Hepatocyte (in vitro differentiated cells): Measurements from ENCODE around the gene TCF7L2. TPM values are rescaled to one million over a fixed set of nuclear protein-coding genes. Genes with fewer than 3 reads are reported as not detected.

Experiments
- DNase-seq: peaks from one replicate; pipeline ENCODE4 v3.0.0-alpha.2; 2016; ENCODE audit warnings: low spot score
- H2AFZ ChIP-seq: fragments of 200-600 bp; sonication (generic); 2 replicates; pipeline ENCODE4 v1.6.0; 2016; ENCODE audit warnings: antibody characterized with exemption, mild to moderate bottlenecking
- H3K27ac ChIP-seq: fragments of 200-600 bp; sonication (generic); 2 replicates; pipeline ENCODE4 v1.5.1; 2016; ENCODE audit warnings: mild to moderate bottlenecking
- H3K27me3 ChIP-seq: fragments of 200-600 bp; sonication (generic); 2 replicates; pipeline ENCODE4 v1.6.1; 2016
- H3K36me3 ChIP-seq: fragments of 200-600 bp; sonication (generic); replicated peaks from 2 replicates; pipeline ENCODE4 v1.5.1; 2016; ENCODE audit warnings: low read depth; ENCODE audit not compliant: insufficient read depth
- H3K4me1 ChIP-seq: fragments of 200-600 bp; sonication (generic); 2 replicates; pipeline ENCODE4 v1.5.1; 2016; ENCODE audit warnings: mild to moderate bottlenecking, moderate library complexity; ENCODE audit not compliant: insufficient read depth
- H3K4me2 ChIP-seq: fragments of 200-600 bp; sonication (generic); 2 replicates; pipeline ENCODE4 v1.6.0; 2016
- H3K4me3 ChIP-seq: fragments of 200-600 bp; sonication (generic); 2 replicates; pipeline ENCODE4 v1.5.1; 2016; ENCODE audit warnings: mild to moderate bottlenecking
- H3K79me2 ChIP-seq: fragments of 200-600 bp; sonication (generic); 2 replicates; pipeline ENCODE4 v1.6.0; 2017; ENCODE audit warnings: mild to moderate bottlenecking
- H3K9me2 ChIP-seq: fragments of 200-600 bp; sonication (generic); replicated peaks from 2 replicates; pipeline ENCODE4 v1.6.0; 2017; ENCODE audit warnings: mild to moderate bottlenecking; ENCODE audit not compliant: insufficient read depth
- H3K9me3 ChIP-seq: fragments of 200-600 bp; sonication (generic); 2 replicates; pipeline ENCODE4 v1.5.1; 2016; ENCODE audit warnings: low read depth, mild to moderate bottlenecking
- H4K20me1 ChIP-seq: fragments of 200-600 bp; sonication (generic); 2 replicates; pipeline ENCODE4 v1.6.0; 2016; ENCODE audit warnings: mild to moderate bottlenecking; ENCODE audit not compliant: insufficient read depth, poor library complexity, severe bottlenecking
- EZH2 ChIP-seq: fragments of 200-600 bp; sonication (generic); IDR thresholded peaks from 2 replicates; pipeline ENCODE4 v1.6.1; 2016; ENCODE audit warnings: antibody characterized with exemption, mild to moderate bottlenecking, borderline replicate concordance
- EZH2phosphoT487 ChIP-seq: fragments of 200-600 bp; sonication (generic); IDR thresholded peaks from one replicate; pipeline ENCODE4 v1.6.1; 2018; ENCODE audit warnings: antibody characterized with exemption, mild to moderate bottlenecking, low read depth, moderate library complexity; ENCODE audit not compliant: unreplicated experiment, severe bottlenecking
- WGBS: methylation state at CpG from one replicate; pipeline ENCODE4 v1.1.6; 2016; ENCODE audit warnings: low lambda C conversion rate; ENCODE audit errors: missing lambda C conversion rate; 5-methylcytosine and 5-hydroxymethylcytosine counted together
- polyA plus RNA-seq: library from polyadenylated mRNA; unstranded; fragments of >200 nt; fragmentation: Nextera tagmentation; extraction: Ambion mirVana; gene quantifications from 2 replicates; pipeline ENCODE4 v1.2.1, GENCODE V29; 2016
- total RNA-seq: library from RNA; depleted of rRNA; stranded (reverse); fragments of >200 nt; gene quantifications from 2 replicates; pipeline ENCODE4 v1.2.3, GENCODE V29; 2014
- TF ChIP-seq, protein P1 (sequence below): fragments of 200-600 bp; sonication (generic); IDR thresholded peaks from 2 replicates; pipeline ENCODE4 v1.5.1; 2016; ENCODE audit warnings: antibody characterized with exemption, mild to moderate bottlenecking; ENCODE audit not compliant: poor library complexity

The TCF7L2 gene
- total and polyA plus RNA-seq, 2 experiments from 2014 or later, result 14.8 to 28.8 TPM

DNA sequence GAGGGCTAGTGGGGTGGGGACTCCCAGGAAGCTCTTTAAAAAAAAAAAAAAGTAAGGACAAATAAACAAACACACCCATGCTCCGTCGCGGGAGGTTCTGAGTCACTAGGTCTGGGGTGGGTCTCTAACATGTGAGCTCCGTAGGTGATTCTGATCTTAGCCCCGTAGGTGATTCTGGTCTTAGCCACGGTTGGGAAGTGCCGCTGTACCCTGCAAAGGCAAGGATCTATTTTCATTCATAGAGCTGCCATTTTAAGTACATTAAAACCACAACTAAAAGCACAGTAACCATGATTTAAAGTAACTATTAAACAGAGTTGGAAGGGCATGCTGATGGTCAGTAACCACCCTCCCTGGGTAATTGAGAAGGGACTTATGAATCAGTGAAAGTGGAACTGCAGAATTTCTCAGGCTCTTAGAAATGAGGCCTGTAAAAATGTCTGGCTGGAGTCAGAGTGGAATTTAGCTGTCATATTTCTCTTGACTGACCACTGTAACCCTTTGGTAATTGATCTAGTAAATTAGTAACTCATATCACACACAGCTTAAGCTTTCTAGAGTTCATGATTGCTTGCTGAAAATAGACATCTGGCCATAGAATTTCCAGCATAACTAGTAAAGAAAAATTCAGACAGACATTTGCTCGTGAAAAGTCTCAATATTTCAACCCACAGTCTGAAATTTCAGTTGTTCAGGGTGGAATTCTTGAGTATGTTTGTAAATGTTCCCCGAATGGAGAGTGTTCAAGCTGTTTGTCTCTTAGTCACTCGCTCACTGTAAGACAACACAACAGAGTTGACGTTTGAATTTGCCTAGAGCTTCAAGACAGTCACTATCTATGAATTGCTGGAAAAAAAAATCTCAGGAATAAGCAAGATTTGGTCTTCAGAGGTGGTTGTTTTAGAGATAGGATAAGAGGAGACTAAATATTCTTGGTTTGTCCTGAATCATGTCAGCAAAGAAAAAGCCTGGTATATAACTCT is 34.2 kb upstream of the TCF7L2 start:
- H3K4me2 ChIP-seq, result peak overlapping the region; percentile 67
- no peak overlapping the region for H2AFZ ChIP-seq

DNA sequence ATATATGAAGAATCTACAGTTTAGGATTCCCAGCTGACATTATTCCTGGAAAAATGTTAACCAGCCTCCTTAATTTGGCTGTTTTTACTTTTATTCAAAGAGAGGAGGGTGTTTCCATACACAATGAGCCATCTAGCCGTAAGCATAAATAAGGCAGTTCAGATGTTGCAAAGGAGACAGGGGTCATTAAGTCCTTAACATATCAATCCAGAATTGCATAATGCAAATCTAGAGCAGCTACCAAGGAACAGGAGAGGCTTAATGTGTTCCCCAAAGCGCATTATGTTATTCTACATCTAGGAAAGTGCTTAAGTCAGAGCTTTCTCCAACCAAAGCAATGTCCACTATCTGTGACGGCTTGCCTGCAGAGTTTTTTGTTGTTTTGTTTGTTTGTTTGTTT is 32.4 kb upstream of the TCF7L2 start:
- Histone ChIP-seq H4K20me1 (no peaks in the 10 kb centered on the region), H2AFZ (no peak overlapping the region), H3K9me3 (no peaks in the 10 kb centered on the region), H3K79me2 (no peaks in the 10 kb centered on the region), H3K36me3 (no peaks in the 10 kb centered on the region), H3K4me3 (no peak overlapping the region), H3K4me1 (no peaks in the 10 kb centered on the region), H3K9me2 (no peaks in the 10 kb centered on the region), H3K27me3 (no peaks in the 10 kb centered on the region), H3K27ac (no peak overlapping the region), H3K4me2 (no peak overlapping the region)
- DNase-seq, result no peak
- TF ChIP-seq, protein P1, sequence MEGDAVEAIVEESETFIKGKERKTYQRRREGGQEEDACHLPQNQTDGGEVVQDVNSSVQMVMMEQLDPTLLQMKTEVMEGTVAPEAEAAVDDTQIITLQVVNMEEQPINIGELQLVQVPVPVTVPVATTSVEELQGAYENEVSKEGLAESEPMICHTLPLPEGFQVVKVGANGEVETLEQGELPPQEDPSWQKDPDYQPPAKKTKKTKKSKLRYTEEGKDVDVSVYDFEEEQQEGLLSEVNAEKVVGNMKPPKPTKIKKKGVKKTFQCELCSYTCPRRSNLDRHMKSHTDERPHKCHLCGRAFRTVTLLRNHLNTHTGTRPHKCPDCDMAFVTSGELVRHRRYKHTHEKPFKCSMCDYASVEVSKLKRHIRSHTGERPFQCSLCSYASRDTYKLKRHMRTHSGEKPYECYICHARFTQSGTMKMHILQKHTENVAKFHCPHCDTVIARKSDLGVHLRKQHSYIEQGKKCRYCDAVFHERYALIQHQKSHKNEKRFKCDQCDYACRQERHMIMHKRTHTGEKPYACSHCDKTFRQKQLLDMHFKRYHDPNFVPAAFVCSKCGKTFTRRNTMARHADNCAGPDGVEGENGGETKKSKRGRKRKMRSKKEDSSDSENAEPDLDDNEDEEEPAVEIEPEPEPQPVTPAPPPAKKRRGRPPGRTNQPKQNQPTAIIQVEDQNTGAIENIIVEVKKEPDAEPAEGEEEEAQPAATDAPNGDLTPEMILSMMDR, result no peak
- TF ChIP-seq EZH2, result no peak
- no peak for TF ChIP-seq EZH2phosphoT487
- WGBS, result 86% methylated on average over 3 of the region's 3 CpGs

More for the DNA sequence above, 34.2 kb upstream of the TCF7L2 start:
- H3K27ac ChIP-seq, result peak overlapping the region; percentile 91
- no peaks in the 10 kb centered on the region for H3K79me2 ChIP-seq
- no peaks in the 10 kb centered on the region for H3K27me3 ChIP-seq
- peak; percentile 81 for DNase-seq
- no peak overlapping the region for H3K4me3 ChIP-seq
- H3K9me3 ChIP-seq, result no peaks in the 10 kb centered on the region
- H4K20me1 ChIP-seq, result no peaks in the 10 kb centered on the region
- H3K36me3 ChIP-seq, result no peaks in the 10 kb centered on the region
- 35% methylated on average over 11 of the region's 11 CpGs for WGBS
- H3K9me2 ChIP-seq, result no peaks in the 10 kb centered on the region
- TF ChIP-seq EZH2phosphoT487 (no peak), EZH2 (no peak)
- TF ChIP-seq, protein P1, result no peak
- H3K4me1 ChIP-seq, result no peaks in the 10 kb centered on the region

DNA sequence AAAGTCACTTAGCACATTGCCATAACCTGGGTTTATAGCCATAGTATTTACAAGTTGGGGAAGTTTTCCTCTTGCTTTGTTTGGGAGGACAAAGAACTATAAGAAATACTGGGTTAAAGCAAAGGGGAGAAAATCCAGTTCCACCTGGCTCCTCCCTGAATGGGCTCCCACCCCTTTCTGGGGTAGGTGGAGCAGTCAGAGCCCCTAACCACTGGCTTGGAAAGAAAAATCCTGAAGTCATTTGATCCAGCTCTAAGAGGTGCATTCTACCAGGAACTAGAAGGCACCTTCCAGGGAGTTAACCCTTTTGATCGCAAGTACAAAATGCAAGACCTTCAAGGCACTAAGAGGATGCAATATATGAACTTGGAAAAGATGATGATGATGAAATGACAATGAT is 31.3 kb upstream of the TCF7L2 start:
- no peaks in the 10 kb centered on the region for H3K27me3 ChIP-seq
- H3K4me1 ChIP-seq, result no peaks in the 10 kb centered on the region
- no peaks in the 10 kb centered on the region for H4K20me1 ChIP-seq
- no peak overlapping the region for H3K27ac ChIP-seq
- no peak overlapping the region for H3K4me2 ChIP-seq
- no peaks in the 10 kb centered on the region for H3K36me3 ChIP-seq
- TF ChIP-seq EZH2 (no peak), EZH2phosphoT487 (no peak)
- TF ChIP-seq, protein P1, result no peak
- H2AFZ ChIP-seq, result no peak overlapping the region
- H3K9me3 ChIP-seq, result no peaks in the 10 kb centered on the region
- no peak overlapping the region for H3K4me3 ChIP-seq
- WGBS, result 55% methylated on average over 1 of the region's 1 CpG
- no peaks in the 10 kb centered on the region for H3K9me2 ChIP-seq
- H3K79me2 ChIP-seq, result no peaks in the 10 kb centered on the region
- no peak for DNase-seq
